HL-60 (cell line): Measurements from ENCODE around the gene SMIM3.

Experiments used
- GABPA ChIP-seq: IDR thresholded peaks from 2 replicates; pipeline ENCODE4 v1.6.1; 2012; ENCODE audit warnings: low read depth
- POLR2AphosphoS5 ChIP-seq: IDR thresholded peaks from 2 replicates; pipeline ENCODE4 v1.6.1; 2012; ENCODE audit warnings: low read depth
- SPI1 ChIP-seq: IDR thresholded peaks from 2 replicates; pipeline ENCODE4 v1.6.1; 2012; ENCODE audit warnings: low read depth, mild to moderate bottlenecking, borderline replicate concordance
- TF ChIP-seq, protein P1 (sequence below): IDR thresholded peaks from one replicate; pipeline ENCODE4 v1.5.1; 2011; ENCODE audit warnings: low read length, control low read depth, inconsistent platforms; ENCODE audit not compliant: insufficient read depth
- TF ChIP-seq, protein P2 (sequence below): IDR thresholded peaks from 2 replicates; pipeline ENCODE4 v1.6.1; 2012; ENCODE audit warnings: low read depth; ENCODE audit not compliant: insufficient replicate concordance

DNA sequence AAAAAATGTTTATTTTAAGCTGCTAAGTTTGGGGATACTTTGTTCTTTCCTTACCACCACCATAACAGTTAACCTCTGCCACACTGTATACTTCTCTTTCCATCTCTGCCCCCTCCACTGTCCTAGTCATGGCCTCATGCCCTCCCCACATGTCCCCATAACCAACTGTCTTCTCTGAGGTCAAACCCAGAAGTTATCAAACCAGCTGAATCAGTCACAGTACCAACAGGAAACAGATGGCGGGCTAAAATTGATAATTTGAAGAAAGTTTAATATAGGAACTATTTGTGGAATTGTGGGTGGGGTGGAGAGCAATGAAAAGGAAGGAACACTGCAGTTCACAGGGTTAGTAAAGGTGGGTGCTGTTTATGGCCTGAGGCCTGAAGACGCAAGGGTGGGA lies 14.0 kb upstream of the SMIM3 start:
- TF ChIP-seq, protein P1, sequence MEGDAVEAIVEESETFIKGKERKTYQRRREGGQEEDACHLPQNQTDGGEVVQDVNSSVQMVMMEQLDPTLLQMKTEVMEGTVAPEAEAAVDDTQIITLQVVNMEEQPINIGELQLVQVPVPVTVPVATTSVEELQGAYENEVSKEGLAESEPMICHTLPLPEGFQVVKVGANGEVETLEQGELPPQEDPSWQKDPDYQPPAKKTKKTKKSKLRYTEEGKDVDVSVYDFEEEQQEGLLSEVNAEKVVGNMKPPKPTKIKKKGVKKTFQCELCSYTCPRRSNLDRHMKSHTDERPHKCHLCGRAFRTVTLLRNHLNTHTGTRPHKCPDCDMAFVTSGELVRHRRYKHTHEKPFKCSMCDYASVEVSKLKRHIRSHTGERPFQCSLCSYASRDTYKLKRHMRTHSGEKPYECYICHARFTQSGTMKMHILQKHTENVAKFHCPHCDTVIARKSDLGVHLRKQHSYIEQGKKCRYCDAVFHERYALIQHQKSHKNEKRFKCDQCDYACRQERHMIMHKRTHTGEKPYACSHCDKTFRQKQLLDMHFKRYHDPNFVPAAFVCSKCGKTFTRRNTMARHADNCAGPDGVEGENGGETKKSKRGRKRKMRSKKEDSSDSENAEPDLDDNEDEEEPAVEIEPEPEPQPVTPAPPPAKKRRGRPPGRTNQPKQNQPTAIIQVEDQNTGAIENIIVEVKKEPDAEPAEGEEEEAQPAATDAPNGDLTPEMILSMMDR, result no peak
- TF ChIP-seq POLR2AphosphoS5 (peak; percentile 95), SPI1 (no peak), GABPA (0 out of 2 replicates have a peak, but pooled peaks have one; percentile 15)
- TF ChIP-seq, protein P2, sequence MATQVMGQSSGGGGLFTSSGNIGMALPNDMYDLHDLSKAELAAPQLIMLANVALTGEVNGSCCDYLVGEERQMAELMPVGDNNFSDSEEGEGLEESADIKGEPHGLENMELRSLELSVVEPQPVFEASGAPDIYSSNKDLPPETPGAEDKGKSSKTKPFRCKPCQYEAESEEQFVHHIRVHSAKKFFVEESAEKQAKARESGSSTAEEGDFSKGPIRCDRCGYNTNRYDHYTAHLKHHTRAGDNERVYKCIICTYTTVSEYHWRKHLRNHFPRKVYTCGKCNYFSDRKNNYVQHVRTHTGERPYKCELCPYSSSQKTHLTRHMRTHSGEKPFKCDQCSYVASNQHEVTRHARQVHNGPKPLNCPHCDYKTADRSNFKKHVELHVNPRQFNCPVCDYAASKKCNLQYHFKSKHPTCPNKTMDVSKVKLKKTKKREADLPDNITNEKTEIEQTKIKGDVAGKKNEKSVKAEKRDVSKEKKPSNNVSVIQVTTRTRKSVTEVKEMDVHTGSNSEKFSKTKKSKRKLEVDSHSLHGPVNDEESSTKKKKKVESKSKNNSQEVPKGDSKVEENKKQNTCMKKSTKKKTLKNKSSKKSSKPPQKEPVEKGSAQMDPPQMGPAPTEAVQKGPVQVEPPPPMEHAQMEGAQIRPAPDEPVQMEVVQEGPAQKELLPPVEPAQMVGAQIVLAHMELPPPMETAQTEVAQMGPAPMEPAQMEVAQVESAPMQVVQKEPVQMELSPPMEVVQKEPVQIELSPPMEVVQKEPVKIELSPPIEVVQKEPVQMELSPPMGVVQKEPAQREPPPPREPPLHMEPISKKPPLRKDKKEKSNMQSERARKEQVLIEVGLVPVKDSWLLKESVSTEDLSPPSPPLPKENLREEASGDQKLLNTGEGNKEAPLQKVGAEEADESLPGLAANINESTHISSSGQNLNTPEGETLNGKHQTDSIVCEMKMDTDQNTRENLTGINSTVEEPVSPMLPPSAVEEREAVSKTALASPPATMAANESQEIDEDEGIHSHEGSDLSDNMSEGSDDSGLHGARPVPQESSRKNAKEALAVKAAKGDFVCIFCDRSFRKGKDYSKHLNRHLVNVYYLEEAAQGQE, result no peak
